Right lobe of liver (tissue), 4 donors: ENCODE results near the gene RBM19.

Experiments
- CTCF ChIP-seq, 4 donors: fragments of 200-600 bp in 3 of 4; fragments of 450-650 bp in 1 of 4; IDR thresholded peaks; one replicate each; pipeline versions ENCODE4 v1.5.1 to v1.8.0; 2016 to 2022; ENCODE audit warnings: antibody characterized with exemption in 4 of 4, mild to moderate bottlenecking in 2 of 4
- POLR2A ChIP-seq: fragments of 450-650 bp; IDR thresholded peaks from one replicate; pipeline ENCODE4 v1.6.1; 2017; ENCODE audit warnings: antibody characterized with exemption, mild to moderate bottlenecking
- donor health status: DM: no; HTN: no; CAD: no.
- donor health status: DM: no; HTN: no; CAD: no.
- donor health status: DM: no; HTN: yes; CAD: no.

GRCh38 chr12:113769305-113769704 is 196.8 kb downstream of the RBM19 start:
- TF ChIP-seq CTCF (IDR thresholded peaks at IDR 0.05) (no peak), POLR2A (no peak)
